ENCODE measurements around the gene NRXN3. TPM values are rescaled to one million over a fixed set of nuclear protein-coding genes. Genes with fewer than 3 reads are reported as not detected.

Gene NRXN3
- total RNA-seq, 1 experiment from 2014 or later: not detected

DNA sequence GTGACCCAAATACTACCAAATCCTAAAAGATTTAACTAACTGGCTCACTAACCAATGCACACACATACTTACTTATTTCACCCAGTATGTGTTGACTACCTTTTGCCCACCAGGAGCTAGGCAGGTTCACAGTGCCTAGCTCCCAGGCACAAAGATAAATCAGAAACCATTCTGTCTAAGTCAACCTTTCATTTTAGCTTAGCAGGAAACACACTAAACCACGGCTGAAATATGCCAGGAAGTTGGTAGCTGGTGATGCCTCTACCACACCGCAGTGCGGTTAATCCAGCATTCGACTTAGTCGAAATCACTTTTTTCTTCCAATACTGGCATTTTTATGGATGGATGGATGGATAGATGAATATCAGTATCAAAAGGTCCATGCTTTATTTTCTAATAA lies 1443.5 kb downstream of the NRXN3 start:
- no peak for ATAC-seq
- no TSS peak for BruUV-seq (replicated peaks)
- intact Hi-C loops (cut with micrococcal nuclease; ENCODE audit: unreplicated experiment): no loop called here
- in situ Hi-C loops (cut with HindIII; ENCODE audit: low pct_unique_long_range_greater_than_20kb, low sequenced_read_pairs): no loop called here
- no peaks in the 10 kb centered on the region for H3K4me1 ChIP-seq (ENCODE audit: control insufficient read depth, insufficient read depth, low read length)
- H3K4me3 ChIP-seq (ENCODE audit: low read depth in 2 of 2, low read length in 2 of 2): no peak overlapping the region
- no peak overlapping the region for H3K27ac ChIP-seq (ENCODE audit: low read length)
- H3K9me3 ChIP-seq (ENCODE audit: control insufficient read depth, insufficient read depth, low read depth, low read length): no peaks in the 10 kb centered on the region
- DNase-seq (ENCODE audit: low read depth, low spot score): no peak
- CTCF ChIA-PET: interaction anchor here (0.7 kb wide), 1 partner anchor 176 kb away, joined by 3 read pairs; no protein-coding TSS in a partner anchor
- no peaks in the 10 kb centered on the region for H3K36me3 ChIP-seq (ENCODE audit: control insufficient read depth, insufficient read depth, low read length)
- TF ChIP-seq TCF7L2 (IDR thresholded peaks at IDR 0.05; ENCODE audit: low read depth, low read length) (no peak), SIN3A (IDR thresholded peaks at IDR 0.05; ENCODE audit: borderline replicate concordance, insufficient read depth, low read depth, low read length) (no peak), POLR2AphosphoS5 (IDR thresholded peaks at IDR 0.05; ENCODE audit: low read depth, low read length) (no peak), CTCF (IDR thresholded peaks at IDR 0.05) (no peak)
- TF ChIP-seq, protein P1, sequence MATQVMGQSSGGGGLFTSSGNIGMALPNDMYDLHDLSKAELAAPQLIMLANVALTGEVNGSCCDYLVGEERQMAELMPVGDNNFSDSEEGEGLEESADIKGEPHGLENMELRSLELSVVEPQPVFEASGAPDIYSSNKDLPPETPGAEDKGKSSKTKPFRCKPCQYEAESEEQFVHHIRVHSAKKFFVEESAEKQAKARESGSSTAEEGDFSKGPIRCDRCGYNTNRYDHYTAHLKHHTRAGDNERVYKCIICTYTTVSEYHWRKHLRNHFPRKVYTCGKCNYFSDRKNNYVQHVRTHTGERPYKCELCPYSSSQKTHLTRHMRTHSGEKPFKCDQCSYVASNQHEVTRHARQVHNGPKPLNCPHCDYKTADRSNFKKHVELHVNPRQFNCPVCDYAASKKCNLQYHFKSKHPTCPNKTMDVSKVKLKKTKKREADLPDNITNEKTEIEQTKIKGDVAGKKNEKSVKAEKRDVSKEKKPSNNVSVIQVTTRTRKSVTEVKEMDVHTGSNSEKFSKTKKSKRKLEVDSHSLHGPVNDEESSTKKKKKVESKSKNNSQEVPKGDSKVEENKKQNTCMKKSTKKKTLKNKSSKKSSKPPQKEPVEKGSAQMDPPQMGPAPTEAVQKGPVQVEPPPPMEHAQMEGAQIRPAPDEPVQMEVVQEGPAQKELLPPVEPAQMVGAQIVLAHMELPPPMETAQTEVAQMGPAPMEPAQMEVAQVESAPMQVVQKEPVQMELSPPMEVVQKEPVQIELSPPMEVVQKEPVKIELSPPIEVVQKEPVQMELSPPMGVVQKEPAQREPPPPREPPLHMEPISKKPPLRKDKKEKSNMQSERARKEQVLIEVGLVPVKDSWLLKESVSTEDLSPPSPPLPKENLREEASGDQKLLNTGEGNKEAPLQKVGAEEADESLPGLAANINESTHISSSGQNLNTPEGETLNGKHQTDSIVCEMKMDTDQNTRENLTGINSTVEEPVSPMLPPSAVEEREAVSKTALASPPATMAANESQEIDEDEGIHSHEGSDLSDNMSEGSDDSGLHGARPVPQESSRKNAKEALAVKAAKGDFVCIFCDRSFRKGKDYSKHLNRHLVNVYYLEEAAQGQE (IDR thresholded peaks at IDR 0.05; ENCODE audit: insufficient read depth in 1 of 2, low read depth in 2 of 2, low read length in 1 of 2): no peak
- POLR2A ChIA-PET: no interaction called here
- H3K27me3 ChIP-seq (ENCODE audit: control insufficient read depth, insufficient read depth, low read length): no peaks in the 10 kb centered on the region

DNA sequence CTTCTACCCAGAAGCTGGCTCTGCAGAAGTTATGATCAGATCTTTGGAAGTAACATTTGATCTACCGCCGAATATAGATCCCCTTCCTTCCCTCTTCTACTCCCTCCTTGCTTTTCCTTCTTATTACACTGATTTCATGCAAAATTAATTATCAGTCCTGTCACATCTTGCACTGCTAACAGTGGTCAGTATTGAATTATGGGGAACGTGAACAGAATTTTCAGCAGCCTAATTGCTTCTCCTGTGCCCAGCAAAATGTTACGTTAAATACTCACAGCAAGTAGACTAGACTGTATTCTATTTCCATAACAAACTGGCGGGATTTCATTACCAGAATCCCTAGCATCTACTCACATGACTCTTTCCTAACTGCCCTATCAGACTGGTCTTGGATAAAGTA lies 1444.3 kb downstream of the NRXN3 start:
- CTCF ChIA-PET: no interaction called here
- no peaks in the 10 kb centered on the region for H3K36me3 ChIP-seq (ENCODE audit: control insufficient read depth, insufficient read depth, low read length)
- H3K27me3 ChIP-seq (ENCODE audit: control insufficient read depth, insufficient read depth, low read length): no peaks in the 10 kb centered on the region
- H3K9me3 ChIP-seq (ENCODE audit: control insufficient read depth, insufficient read depth, low read depth, low read length): no peaks in the 10 kb centered on the region
- ATAC-seq (no peak), DNase-seq (ENCODE audit: low read depth, low spot score) (no peak)
- in situ Hi-C loops (cut with HindIII; ENCODE audit: low pct_unique_long_range_greater_than_20kb, low sequenced_read_pairs): no loop called here
- no peak overlapping the region for H3K4me3 ChIP-seq (ENCODE audit: low read depth in 2 of 2, low read length in 2 of 2)
- no peak for TF ChIP-seq POLR2AphosphoS5 (IDR thresholded peaks at IDR 0.05; ENCODE audit: low read depth, low read length)
- TF ChIP-seq, protein P1 (IDR thresholded peaks at IDR 0.05; ENCODE audit: insufficient read depth in 1 of 2, low read depth in 2 of 2, low read length in 1 of 2): no peak
- TF ChIP-seq CTCF (IDR thresholded peaks at IDR 0.05): no peak
- no peak for TF ChIP-seq TCF7L2 (IDR thresholded peaks at IDR 0.05; ENCODE audit: low read depth, low read length)
- no peak for TF ChIP-seq SIN3A (IDR thresholded peaks at IDR 0.05; ENCODE audit: borderline replicate concordance, insufficient read depth, low read depth, low read length)
- intact Hi-C loops (cut with micrococcal nuclease; ENCODE audit: unreplicated experiment): no loop called here
- no peak overlapping the region for H3K27ac ChIP-seq (ENCODE audit: low read length)
- POLR2A ChIA-PET: no interaction called here
- no peaks in the 10 kb centered on the region for H3K4me1 ChIP-seq (ENCODE audit: control insufficient read depth, insufficient read depth, low read length)
- no TSS peak for BruUV-seq (replicated peaks)

All from Panc1 (cell line).